Left lung (tissue), 10 donors: Measurements from ENCODE around the gene GRIA3. TPM values are rescaled to one million over a fixed set of nuclear protein-coding genes. Genes with fewer than 3 reads are reported as not detected.

Experiments
- ATAC-seq: fragments of 200-7000 bp; cut with Tn5 transposase; one replicate; pipeline ENCODE4 v1.9.1; 2020; ENCODE audit warnings: moderate library complexity
- DNase-seq, 4 donors: peaks; one replicate each; pipeline ENCODE4 v3.0.0-alpha.2; 2013 to 2020
- H3K27ac ChIP-seq, 2 donors: fragments of 200-600 bp; sonication (generic) in 1 of 2; one replicate each; pipeline versions ENCODE4 v1.5.0 to v1.8.0; 2020 to 2021
- H3K27me3 ChIP-seq, 2 donors: fragments of 200-600 bp; sonication (generic) in 1 of 2; one replicate each; pipeline versions ENCODE4 v1.5.0 to v1.8.0; 2020 to 2021
- H3K36me3 ChIP-seq, 2 donors: fragments of 200-600 bp; sonication (generic) in 1 of 2; one replicate each; pipeline versions ENCODE4 v1.5.0 to v1.8.0; 2020 to 2021
- H3K4me1 ChIP-seq, 2 donors: fragments of 200-600 bp; one replicate each; pipeline ENCODE4 v1.8.0; 2021
- H3K4me3 ChIP-seq, 2 donors: fragments of 200-600 bp; sonication (generic) in 1 of 2; one replicate each; pipeline versions ENCODE4 v1.5.0 to v1.8.0; 2020 to 2021; ENCODE audit warnings: mild to moderate bottlenecking in 1 of 2
- H3K9me3 ChIP-seq, 2 donors: fragments of 200-600 bp; sonication (generic) in 1 of 2; one replicate each; pipeline versions ENCODE4 v1.5.0 to v1.8.0; 2020 to 2021
- intact Hi-C, 2 donors: fragments of 100-400 bp; cut with DNase I; formaldehyde crosslinking; loops; one replicate each; pipeline versions ENCODE4 v1.11.2 to v1.14.2; 2022
- polyA plus RNA-seq, 6 donors: library from polyadenylated mRNA; unstranded; fragments of 120-200 nt; gene quantifications; one replicate each; pipeline ENCODE4 v1.2.1, GENCODE V29; 2013; ENCODE audit not compliant: insufficient read length in 6 of 6
- total RNA-seq, 2 donors: library from RNA; stranded (reverse); fragmentation: NEBNext Ultra II Directional; extraction: Animal tissue kit (Norgen Biotek cat#: 25700); gene quantifications; one replicate each; pipeline ENCODE4 v1.2.1, GENCODE V29; 2021
- TF ChIP-seq, protein P1 (sequence below), 2 donors: fragments of 200-600 bp; sonication (generic) in 1 of 2; IDR thresholded peaks; one replicate each; pipeline versions ENCODE4 v1.5.0 to v1.8.0; 2021; ENCODE audit warnings: antibody characterized with exemption in 2 of 2
- donor health status: DM: no; HTN: yes; CAD: no.
- donor health status: DM: no; HTN: no; CAD: no.

GRIA3 gene
- total and polyA plus RNA-seq, 8 donors: 0.35 to 2.3 (median 0.68) TPM

DNA sequence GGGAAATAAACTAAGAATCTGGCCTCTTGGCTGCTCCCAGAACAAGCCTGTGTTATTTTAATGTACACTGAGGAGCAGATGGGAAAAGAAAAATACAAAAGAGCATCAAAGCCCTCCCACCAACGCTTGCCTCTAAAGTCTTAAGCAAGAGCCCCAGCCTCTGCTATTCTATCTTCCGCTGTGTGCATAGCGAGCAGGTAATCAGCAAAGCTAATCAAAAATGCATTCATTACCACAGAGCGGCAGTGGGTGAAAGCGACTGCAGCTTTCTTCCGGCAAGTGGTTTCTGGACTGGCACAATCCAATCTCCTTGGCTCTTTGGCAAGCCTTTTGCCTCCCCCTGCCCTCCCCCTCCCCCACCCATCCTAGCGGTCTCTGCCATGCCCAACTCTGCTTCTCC is 13.5 kb upstream of the GRIA3 start:
- Histone ChIP-seq H3K27ac (no peak overlapping the region), H3K27me3 (no peaks in the 10 kb centered on the region), H3K4me1 (no peaks in the 10 kb centered on the region), H3K36me3 (no peaks in the 10 kb centered on the region), H3K4me3 (no peak overlapping the region), H3K9me3 (no peaks in the 10 kb centered on the region)
- TF ChIP-seq, protein P1, sequence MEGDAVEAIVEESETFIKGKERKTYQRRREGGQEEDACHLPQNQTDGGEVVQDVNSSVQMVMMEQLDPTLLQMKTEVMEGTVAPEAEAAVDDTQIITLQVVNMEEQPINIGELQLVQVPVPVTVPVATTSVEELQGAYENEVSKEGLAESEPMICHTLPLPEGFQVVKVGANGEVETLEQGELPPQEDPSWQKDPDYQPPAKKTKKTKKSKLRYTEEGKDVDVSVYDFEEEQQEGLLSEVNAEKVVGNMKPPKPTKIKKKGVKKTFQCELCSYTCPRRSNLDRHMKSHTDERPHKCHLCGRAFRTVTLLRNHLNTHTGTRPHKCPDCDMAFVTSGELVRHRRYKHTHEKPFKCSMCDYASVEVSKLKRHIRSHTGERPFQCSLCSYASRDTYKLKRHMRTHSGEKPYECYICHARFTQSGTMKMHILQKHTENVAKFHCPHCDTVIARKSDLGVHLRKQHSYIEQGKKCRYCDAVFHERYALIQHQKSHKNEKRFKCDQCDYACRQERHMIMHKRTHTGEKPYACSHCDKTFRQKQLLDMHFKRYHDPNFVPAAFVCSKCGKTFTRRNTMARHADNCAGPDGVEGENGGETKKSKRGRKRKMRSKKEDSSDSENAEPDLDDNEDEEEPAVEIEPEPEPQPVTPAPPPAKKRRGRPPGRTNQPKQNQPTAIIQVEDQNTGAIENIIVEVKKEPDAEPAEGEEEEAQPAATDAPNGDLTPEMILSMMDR (IDR thresholded peaks at IDR 0.05): no peak
- DNase-seq: no peak
- intact Hi-C loops: no loop called here
- ATAC-seq: no peak

DNA sequence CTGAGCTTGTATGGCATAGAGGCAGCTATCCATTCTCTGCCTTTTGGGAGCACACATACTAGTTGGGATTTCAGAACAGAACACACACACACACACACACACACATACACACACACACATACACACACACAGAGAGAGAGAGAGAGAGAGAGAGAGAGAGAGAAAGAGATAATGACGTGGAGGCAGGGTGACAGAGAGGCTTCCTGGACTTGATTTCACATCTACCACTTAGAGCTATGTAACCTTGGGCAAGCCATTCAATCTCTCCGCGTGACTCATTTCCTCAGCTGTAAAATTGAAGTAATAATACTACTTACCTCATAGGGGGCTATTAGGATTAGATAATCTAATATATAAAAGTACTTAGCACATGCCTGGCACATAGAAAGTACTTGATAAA is 12.3 kb upstream of the GRIA3 start:
- Histone ChIP-seq H3K27ac (no peak overlapping the region), H3K27me3 (no peaks in the 10 kb centered on the region), H3K4me1 (no peaks in the 10 kb centered on the region), H3K9me3 (no peaks in the 10 kb centered on the region), H3K36me3 (no peaks in the 10 kb centered on the region), H3K4me3 (no peak overlapping the region)
- ATAC-seq: no peak
- TF ChIP-seq, protein P1 (IDR thresholded peaks at IDR 0.05): no peak
- intact Hi-C loops: no loop called here
- DNase-seq: no peak

DNA sequence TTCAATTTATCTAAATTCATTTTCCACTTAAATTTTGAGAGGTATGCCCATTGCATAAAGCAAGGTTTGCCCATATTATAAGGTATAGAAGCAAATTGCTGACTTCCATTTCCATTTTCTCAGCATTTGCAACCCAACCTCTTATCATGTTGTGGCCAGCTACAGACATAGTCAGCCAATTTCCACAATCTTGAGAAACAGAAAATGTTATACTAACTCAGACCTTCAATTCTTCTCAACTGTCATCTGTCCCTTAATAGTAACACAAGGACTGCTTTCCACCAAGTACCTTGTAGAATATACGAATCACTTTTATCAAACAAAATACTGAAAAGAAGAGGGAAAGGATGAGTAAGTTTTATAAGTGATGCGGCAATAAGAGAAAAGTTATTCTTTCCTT is 11.2 kb upstream of the GRIA3 start:
- intact Hi-C loops: no loop called here
- ATAC-seq (no peak), DNase-seq (no peak)
- Histone ChIP-seq H3K36me3 (no peaks in the 10 kb centered on the region), H3K4me3 (no peak overlapping the region), H3K9me3 (no peaks in the 10 kb centered on the region), H3K27ac (no peak overlapping the region), H3K27me3 (no peaks in the 10 kb centered on the region), H3K4me1 (no peaks in the 10 kb centered on the region)
- TF ChIP-seq, protein P1 (IDR thresholded peaks at IDR 0.05): no peak

DNA sequence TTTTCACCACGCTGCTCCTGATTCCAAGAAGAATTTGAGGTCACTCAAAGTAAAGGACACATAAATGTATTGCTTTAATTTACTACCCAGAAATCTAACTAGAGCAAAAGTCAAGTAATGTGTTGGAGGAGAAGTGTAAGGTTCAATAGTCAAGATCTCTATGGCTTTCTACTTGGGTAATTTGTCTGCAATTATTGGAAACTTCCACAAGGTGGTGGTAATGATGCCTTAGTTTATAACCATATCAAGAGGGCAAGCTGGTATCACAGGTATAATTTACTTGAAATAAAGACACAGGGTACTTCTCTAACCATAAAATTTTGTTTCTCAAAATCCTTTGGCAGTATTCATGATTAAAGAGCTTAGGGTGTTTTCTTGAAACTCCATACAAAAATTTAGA is 10.2 kb upstream of the GRIA3 start:
- TF ChIP-seq, protein P1 (IDR thresholded peaks at IDR 0.05): no peak
- ATAC-seq: peak; percentile 57

DNA sequence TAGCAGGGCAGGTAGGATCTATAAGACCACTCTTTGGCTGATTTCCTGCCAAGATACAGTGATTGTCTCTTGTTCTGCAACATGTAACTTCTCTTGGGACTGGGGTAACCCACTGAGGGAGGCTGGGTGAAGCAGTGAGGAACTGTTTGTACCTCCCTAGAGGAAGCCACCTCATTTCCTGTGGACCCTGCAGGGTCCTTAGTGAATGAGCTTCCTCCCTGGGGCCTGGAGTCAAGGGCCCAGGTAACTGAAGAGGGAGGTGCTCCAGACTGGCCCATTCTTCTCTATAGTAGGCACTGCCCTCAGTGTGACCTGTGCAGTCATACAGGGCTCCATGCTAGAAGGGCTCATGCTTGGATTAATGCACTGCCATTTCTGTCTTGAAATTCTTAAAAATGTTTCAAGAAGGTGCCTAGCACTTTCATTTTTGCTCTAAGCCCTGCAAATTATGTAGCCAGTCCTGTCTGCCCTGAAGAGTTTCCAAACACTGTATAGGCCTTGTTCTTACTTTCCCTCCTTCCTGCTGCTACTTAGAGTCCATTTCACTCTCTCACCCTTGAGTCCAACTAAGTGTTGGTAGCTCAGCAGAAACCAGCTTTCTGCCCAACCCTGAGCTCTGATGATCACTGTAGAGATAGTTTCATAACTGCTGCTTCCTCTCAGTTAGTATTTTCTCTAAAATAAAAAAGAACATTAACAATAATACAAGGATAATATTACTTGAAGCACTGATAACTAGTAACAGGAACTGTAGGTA is 8.5 kb upstream of the GRIA3 start:
- no peak for ATAC-seq
- no peak for DNase-seq
- intact Hi-C loops: no loop called here
- no peaks in the 10 kb centered on the region for H3K9me3 ChIP-seq
- TF ChIP-seq, protein P1 (IDR thresholded peaks at IDR 0.05): no peak
- no peaks in the 10 kb centered on the region for H3K27me3 ChIP-seq
- H3K4me3 ChIP-seq: no peak overlapping the region
- no peaks in the 10 kb centered on the region for H3K4me1 ChIP-seq
- H3K27ac ChIP-seq: no peak overlapping the region
- no peaks in the 10 kb centered on the region for H3K36me3 ChIP-seq

More for the DNA sequence above, 10.2 kb upstream of the GRIA3 start:
- Histone ChIP-seq H3K27ac (no peak overlapping the region), H3K36me3 (no peaks in the 10 kb centered on the region), H3K4me3 (no peak overlapping the region), H3K9me3 (no peaks in the 10 kb centered on the region), H3K27me3 (no peaks in the 10 kb centered on the region), H3K4me1 (no peaks in the 10 kb centered on the region)
- intact Hi-C loops: no loop called here
- DNase-seq: no peak
